ENCODE measurements around the gene DGKB. TPM values are rescaled to one million over a fixed set of nuclear protein-coding genes. Genes with fewer than 3 reads are reported as not detected.
A peak's percentile ranks its signal among the peaks of the same experiment; 100 is the strongest.

Gene DGKB
- total and polyA plus RNA-seq, 12 donors: 0.07 to 5.8 (median 1.5) TPM; not detected in 3

DNA sequence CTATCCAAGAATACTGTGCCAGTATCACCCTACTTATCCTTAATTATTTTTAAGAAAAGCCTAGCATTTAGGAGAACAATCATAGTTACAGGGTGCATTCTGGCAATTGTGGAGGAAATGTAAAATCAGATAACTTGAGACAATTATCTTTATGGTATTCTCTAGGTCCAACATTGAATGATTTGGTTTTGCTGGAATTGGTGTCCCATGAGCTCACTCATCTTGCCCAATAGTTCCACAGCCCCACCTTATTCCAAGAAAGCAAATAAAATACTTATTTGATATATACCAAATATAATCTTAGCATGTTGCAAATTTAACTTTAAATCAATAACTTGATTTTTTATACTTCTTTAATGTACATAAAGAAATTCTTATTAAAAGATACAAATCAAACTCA lies 65.3 kb downstream of the DGKB start:
- Histone ChIP-seq H3K36me3 (replicated peaks in 1 of 2) (no peaks in the 10 kb centered on the region), H3K4me1 (replicated peaks in 1 of 2) (no peaks in the 10 kb centered on the region), H3K4me3 (no peak overlapping the region), H3K9me3 (replicated peaks in 1 of 3) (no peaks in the 10 kb centered on the region), H3K27ac (no peak overlapping the region), H3K27me3 (no peaks in the 10 kb centered on the region)
- intact Hi-C loops (cut with DNase I): no loop called here
- TF ChIP-seq, protein P1, sequence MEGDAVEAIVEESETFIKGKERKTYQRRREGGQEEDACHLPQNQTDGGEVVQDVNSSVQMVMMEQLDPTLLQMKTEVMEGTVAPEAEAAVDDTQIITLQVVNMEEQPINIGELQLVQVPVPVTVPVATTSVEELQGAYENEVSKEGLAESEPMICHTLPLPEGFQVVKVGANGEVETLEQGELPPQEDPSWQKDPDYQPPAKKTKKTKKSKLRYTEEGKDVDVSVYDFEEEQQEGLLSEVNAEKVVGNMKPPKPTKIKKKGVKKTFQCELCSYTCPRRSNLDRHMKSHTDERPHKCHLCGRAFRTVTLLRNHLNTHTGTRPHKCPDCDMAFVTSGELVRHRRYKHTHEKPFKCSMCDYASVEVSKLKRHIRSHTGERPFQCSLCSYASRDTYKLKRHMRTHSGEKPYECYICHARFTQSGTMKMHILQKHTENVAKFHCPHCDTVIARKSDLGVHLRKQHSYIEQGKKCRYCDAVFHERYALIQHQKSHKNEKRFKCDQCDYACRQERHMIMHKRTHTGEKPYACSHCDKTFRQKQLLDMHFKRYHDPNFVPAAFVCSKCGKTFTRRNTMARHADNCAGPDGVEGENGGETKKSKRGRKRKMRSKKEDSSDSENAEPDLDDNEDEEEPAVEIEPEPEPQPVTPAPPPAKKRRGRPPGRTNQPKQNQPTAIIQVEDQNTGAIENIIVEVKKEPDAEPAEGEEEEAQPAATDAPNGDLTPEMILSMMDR (IDR thresholded peaks at IDR 0.05): no peak
- no peak for TF ChIP-seq POLR2A (IDR thresholded peaks at IDR 0.05)
- no peak for DNase-seq

DNA sequence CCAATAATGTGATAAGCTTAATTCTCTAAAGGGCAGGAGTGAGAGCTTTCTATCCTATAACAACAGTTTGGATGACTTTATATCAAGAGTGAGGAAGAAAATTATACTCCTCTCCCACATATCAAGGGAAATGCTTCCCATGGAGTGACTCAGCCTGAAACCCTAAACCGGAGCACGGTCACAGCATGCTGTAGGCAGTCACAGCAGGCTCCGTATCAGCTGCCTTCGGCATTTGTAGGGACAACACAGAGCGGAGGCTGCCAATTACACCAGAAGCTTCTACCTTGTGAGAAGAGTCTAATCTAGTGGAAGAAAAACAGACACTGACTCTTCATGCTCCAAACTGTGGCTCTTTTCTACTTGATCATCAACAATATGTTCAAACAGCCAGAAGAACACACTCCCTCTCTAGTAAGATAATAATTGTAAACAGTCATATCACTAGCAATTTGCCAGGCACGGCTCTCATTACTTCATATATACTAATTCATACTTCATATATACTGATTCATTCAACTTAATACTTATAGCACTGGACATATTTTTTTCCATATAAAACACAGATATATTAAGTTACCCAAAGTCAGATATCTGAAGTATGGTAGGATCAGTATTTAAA lies 65.9 kb downstream of the DGKB start:
- Histone ChIP-seq H3K27me3 (no peaks in the 10 kb centered on the region), H3K9me3 (replicated peaks in 1 of 3) (no peaks in the 10 kb centered on the region), H3K36me3 (replicated peaks in 1 of 2) (no peaks in the 10 kb centered on the region), H3K27ac (no peak overlapping the region), H3K4me1 (replicated peaks in 1 of 2) (no peaks in the 10 kb centered on the region), H3K4me3 (no peak overlapping the region)
- no peak for TF ChIP-seq POLR2A (IDR thresholded peaks at IDR 0.05)
- TF ChIP-seq, protein P1 (IDR thresholded peaks at IDR 0.05): no peak
- intact Hi-C loops (cut with DNase I): no loop called here
- WGBS, 4 donors: 28 to 37% (median 33%) methylated on average over 6 of the region's 6 CpGs
- peak in 2 of 7 donors; percentile 7 to 63 for DNase-seq

GRCh38 chr7:14836006-14836405 lies 66.5 kb downstream of the DGKB start:
- Histone ChIP-seq H3K36me3 (replicated peaks in 1 of 2) (no peaks in the 10 kb centered on the region), H3K27me3 (no peaks in the 10 kb centered on the region), H3K9me3 (replicated peaks in 1 of 3) (no peaks in the 10 kb centered on the region), H3K4me1 (replicated peaks in 1 of 2) (no peaks in the 10 kb centered on the region), H3K4me3 (no peak overlapping the region), H3K27ac (no peak overlapping the region)
- intact Hi-C loops (cut with DNase I): no loop called here
- no peak for DNase-seq
- WGBS, 4 donors: 60 to 75% (median 64%) methylated on average over 4 of the region's 4 CpGs
- TF ChIP-seq, protein P1 (IDR thresholded peaks at IDR 0.05): no peak
- no peak for TF ChIP-seq POLR2A (IDR thresholded peaks at IDR 0.05)

DNA sequence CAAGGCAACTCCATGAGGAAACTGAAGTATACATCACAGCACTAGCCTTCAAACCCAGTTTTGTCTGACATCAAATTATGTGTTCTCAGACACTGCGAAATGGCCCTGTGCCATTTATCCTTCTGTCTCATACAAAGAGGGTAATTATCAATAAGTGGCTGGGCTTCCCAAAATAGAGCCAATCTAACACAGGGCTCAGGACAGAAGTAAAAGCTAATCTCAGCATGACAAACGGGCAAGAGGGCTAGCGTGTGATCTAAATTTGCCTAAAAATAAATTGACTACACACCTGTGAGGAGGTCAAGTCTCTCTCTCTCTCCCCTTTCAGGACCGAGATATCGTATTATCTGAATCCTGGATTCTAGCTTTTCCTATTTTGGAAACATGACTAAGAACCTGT lies 67.2 kb downstream of the DGKB start:
- no peak for DNase-seq
- Histone ChIP-seq H3K9me3 (replicated peaks in 1 of 3) (no peaks in the 10 kb centered on the region), H3K36me3 (replicated peaks in 1 of 2) (no peaks in the 10 kb centered on the region), H3K27me3 (no peaks in the 10 kb centered on the region), H3K4me3 (no peak overlapping the region), H3K27ac (no peak overlapping the region), H3K4me1 (replicated peaks in 1 of 2) (no peaks in the 10 kb centered on the region)
- TF ChIP-seq, protein P1 (IDR thresholded peaks at IDR 0.05): no peak
- no peak for TF ChIP-seq POLR2A (IDR thresholded peaks at IDR 0.05)
- intact Hi-C loops (cut with DNase I): no loop called here
- WGBS, 4 donors: 69 to 83% (median 74%) methylated on average over 5 of the region's 5 CpGs

Data from adrenal gland (tissue), 12 donors.